Upper lobe of left lung (tissue), 6 donors: ENCODE measurements around the gene SERTM1. TPM values are rescaled to one million over a fixed set of nuclear protein-coding genes. Genes with fewer than 3 reads are reported as not detected.

Source experiments
- ATAC-seq, 2 donors: fragments of 200-7000 bp; cut with Tn5 transposase; one replicate each; pipeline ENCODE4 v1.9.1; 2022; ENCODE audit warnings: mild to moderate bottlenecking in 2 of 2, moderate library complexity in 2 of 2; ENCODE audit not compliant: low FRiP score in 2 of 2
- DNase-seq, 2 donors: peaks; one replicate each; pipeline ENCODE4 v3.0.0-alpha.2; 2019 to 2020
- H3K27ac ChIP-seq, 4 donors: fragments of 200-600 bp; sonication (generic); one replicate each; pipeline ENCODE4 v1.5.1; 2016 to 2019
- H3K27me3 ChIP-seq, 4 donors: fragments of 200-600 bp; sonication (generic); one replicate each; pipeline ENCODE4 v1.5.1; 2017 to 2019
- H3K36me3 ChIP-seq, 4 donors: fragments of 200-600 bp; sonication (generic); one replicate each; pipeline ENCODE4 v1.5.1; 2016 to 2019
- H3K4me1 ChIP-seq, 4 donors: fragments of 200-600 bp; sonication (generic); one replicate each; pipeline ENCODE4 v1.5.1; 2018 to 2019
- H3K4me3 ChIP-seq, 4 donors: fragments of 200-600 bp; sonication (generic); one replicate each; pipeline ENCODE4 v1.5.1; 2017 to 2019; ENCODE audit warnings: mild to moderate bottlenecking in 2 of 4, moderate library complexity in 1 of 4
- H3K9me3 ChIP-seq, 4 donors: fragments of 200-600 bp; sonication (generic); one replicate each; pipeline ENCODE4 v1.5.1; 2018 to 2019
- EP300 ChIP-seq, 4 donors: sonication (generic); formaldehyde crosslinking; IDR thresholded peaks; one replicate each; pipeline ENCODE4 v1.5.1; 2017; ENCODE audit warnings: antibody characterized with exemption in 4 of 4, control low read depth in 2 of 4
- POLR2A ChIP-seq, 4 donors: fragments of 450-650 bp; IDR thresholded peaks; one replicate each; pipeline ENCODE4 v1.5.1; 2016 to 2017; ENCODE audit warnings: antibody characterized with exemption in 4 of 4, mild to moderate bottlenecking in 2 of 4
- POLR2AphosphoS5 ChIP-seq, 2 donors: sonication (generic); formaldehyde crosslinking; IDR thresholded peaks; one replicate each; pipeline ENCODE4 v1.5.1; 2017; ENCODE audit warnings: antibody characterized with exemption in 2 of 2
- WGBS, 2 donors: methylation state at CpG; one replicate each; pipeline ENCODE4 v1.1.5; 2017 to 2018; 5-methylcytosine and 5-hydroxymethylcytosine counted together
- total RNA-seq, 6 donors: library from RNA; depleted of rRNA in 4 of 6; stranded (reverse); fragments of >200 nt in 4 of 6; gene quantifications; one replicate each; pipeline versions ENCODE4 v1.1.0 to v1.2.1, GENCODE V29; 2016 to 2021
- TF ChIP-seq, protein P1 (sequence below), 6 experiments: fragments of 450-650 bp in 4 of 6; fragments of 200-600 bp in 2 of 6; sonication (generic) in 2 of 6; IDR thresholded peaks; one replicate each; pipeline ENCODE4 v1.5.1; 2016 to 2019; ENCODE audit warnings: antibody characterized with exemption in 6 of 6
- donor health status: DM: no; HTN: no; CAD: no; lungs with moderate emphysema.
- donor health status: DM: no; HTN: yes; CAD: no; lungs with severe emphysema.

SERTM1 gene
- total RNA-seq, 6 donors from 2014 or later = 3.0 to 7.3 (median 3.8) TPM; not detected in 1

DNA sequence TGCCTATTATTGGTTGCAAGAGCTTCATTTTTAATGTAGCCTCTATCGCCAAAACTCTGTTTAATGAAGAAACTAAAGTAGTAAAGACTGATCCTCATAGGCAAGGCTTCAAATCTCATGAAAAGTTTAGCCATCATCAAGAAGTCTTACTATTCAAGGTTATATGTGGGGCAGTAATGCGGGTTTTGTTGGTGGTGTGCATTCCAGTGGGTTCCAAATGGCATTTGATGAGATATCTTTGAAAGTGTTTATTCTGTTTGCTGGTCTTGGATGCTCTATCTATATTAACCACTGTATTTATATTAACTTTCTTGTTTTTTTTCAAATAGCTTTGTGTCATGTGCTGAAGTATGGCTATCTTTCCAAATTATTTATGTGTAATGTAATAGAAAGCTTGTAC lies 72.2 kb downstream of the SERTM1 start:
- no peaks in the 10 kb centered on the region for H3K9me3 ChIP-seq
- no peak overlapping the region for H3K4me3 ChIP-seq
- ATAC-seq (no peak), DNase-seq (no peak)
- no peaks in the 10 kb centered on the region for H3K36me3 ChIP-seq
- H3K4me1 ChIP-seq = no peaks in the 10 kb centered on the region
- no peaks in the 10 kb centered on the region for H3K27me3 ChIP-seq
- H3K27ac ChIP-seq = no peak overlapping the region
- WGBS, 2 donors = 93 to 98% methylated on average over 2 of the region's 2 CpGs
- TF ChIP-seq POLR2AphosphoS5 (IDR thresholded peaks at IDR 0.05) (no peak), POLR2A (IDR thresholded peaks at IDR 0.05) (no peak), EP300 (IDR thresholded peaks at IDR 0.05) (no peak)
- TF ChIP-seq, protein P1, sequence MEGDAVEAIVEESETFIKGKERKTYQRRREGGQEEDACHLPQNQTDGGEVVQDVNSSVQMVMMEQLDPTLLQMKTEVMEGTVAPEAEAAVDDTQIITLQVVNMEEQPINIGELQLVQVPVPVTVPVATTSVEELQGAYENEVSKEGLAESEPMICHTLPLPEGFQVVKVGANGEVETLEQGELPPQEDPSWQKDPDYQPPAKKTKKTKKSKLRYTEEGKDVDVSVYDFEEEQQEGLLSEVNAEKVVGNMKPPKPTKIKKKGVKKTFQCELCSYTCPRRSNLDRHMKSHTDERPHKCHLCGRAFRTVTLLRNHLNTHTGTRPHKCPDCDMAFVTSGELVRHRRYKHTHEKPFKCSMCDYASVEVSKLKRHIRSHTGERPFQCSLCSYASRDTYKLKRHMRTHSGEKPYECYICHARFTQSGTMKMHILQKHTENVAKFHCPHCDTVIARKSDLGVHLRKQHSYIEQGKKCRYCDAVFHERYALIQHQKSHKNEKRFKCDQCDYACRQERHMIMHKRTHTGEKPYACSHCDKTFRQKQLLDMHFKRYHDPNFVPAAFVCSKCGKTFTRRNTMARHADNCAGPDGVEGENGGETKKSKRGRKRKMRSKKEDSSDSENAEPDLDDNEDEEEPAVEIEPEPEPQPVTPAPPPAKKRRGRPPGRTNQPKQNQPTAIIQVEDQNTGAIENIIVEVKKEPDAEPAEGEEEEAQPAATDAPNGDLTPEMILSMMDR (IDR thresholded peaks at IDR 0.05) = no peak

Other genes starting within 250 kb of the SERTM1 start
- gene CCNA1, start 241.5 kb upstream of the SERTM1 start, total RNA-seq = 1 to 10 TPM in 3 of 6 donors, under 1 TPM in 1, not detected in 2; 0.31 to 2.4 (median 1.7) TPM
- 10 to 100 TPM in 1 of 6 donors, 1 to 10 TPM in 5; 4.3 to 12.0 (median 6.7) TPM for gene RFXAP, start 145.2 kb downstream of the SERTM1 start, total RNA-seq
- 10 to 100 TPM in 4 of 6 donors, 1 to 10 TPM in 2; 8.4 to 15.9 (median 11.5) TPM for gene SMAD9, start 246.2 kb downstream of the SERTM1 start, total RNA-seq